Urinary bladder (tissue), 4 donors: ENCODE measurements around the gene SEC23A. TPM values are rescaled to one million over a fixed set of nuclear protein-coding genes. Genes with fewer than 3 reads are reported as not detected.
"Not testable (repeated sequence)": the region's sequence is repeated elsewhere in the genome, so short reads cannot be mapped to it uniquely, and the experiment has no call there.

Experiments used
- DNase-seq: peaks from one replicate; pipeline ENCODE4 v3.0.0-alpha.2; 2015; ENCODE audit errors: extremely low spot score
- H3K27ac ChIP-seq: one replicate; pipeline ENCODE4 v1.5.1; 2013; ENCODE audit warnings: low read depth, mild to moderate bottlenecking, moderate library complexity
- H3K36me3 ChIP-seq: one replicate; pipeline ENCODE4 v1.6.1; 2013; ENCODE audit warnings: mild to moderate bottlenecking, moderate library complexity; ENCODE audit not compliant: insufficient read depth
- H3K4me1 ChIP-seq: one replicate; pipeline ENCODE4 v1.6.1; 2013; ENCODE audit warnings: mild to moderate bottlenecking, moderate library complexity; ENCODE audit not compliant: insufficient read depth
- H3K4me3 ChIP-seq: one replicate; pipeline ENCODE4 v1.5.1; 2013; ENCODE audit warnings: low read depth, low read length
- WGBS: extraction: QIAGEN DNeasy Blood & Tissue Kit; methylation state at CpG from one replicate; pipeline ENCODE4 v1.1.7; 2013; 5-methylcytosine and 5-hydroxymethylcytosine counted together
- polyA plus RNA-seq: library from polyadenylated mRNA; stranded (reverse); fragments of 200-250 nt; gene quantifications from one replicate; pipeline ENCODE4 v1.2.3, GENCODE V29; 2013
- total RNA-seq: library from RNA; depleted of rRNA; stranded (reverse); fragments of >200 nt; gene quantifications from one replicate; pipeline ENCODE4 v1.2.3, GENCODE V29; 2014
- donor health status: healthy with polysubstance abuse.
- donor health status: healthy.

The SEC23A gene
- total RNA-seq = 318 TPM
- 67.2 TPM for polyA plus RNA-seq

GRCh38 chr14:39102969-39103957 lies at the start of gene SEC23A:
SEC23A (minus strand) TSS chr14:39103235; CDS start chr14:39096118, 7,117 bp downstream.
- DNase-seq = peak; percentile 72
- peak within 1 kb of the TSS; percentile 94 for H3K4me3 ChIP-seq
- H3K36me3 ChIP-seq = peaks cover 3% of the 10 kb centered on the region
- H3K27ac ChIP-seq = peak within 1 kb of the TSS; percentile 98
- under 1% methylated on average over 57 of the region's 58 CpGs for WGBS
- no peaks in the 10 kb centered on the region for H3K4me1 ChIP-seq

GRCh38 chr14:39145266-39145966 lies 42.4 kb upstream of the SEC23A start:
- no peak overlapping the region for H3K27ac ChIP-seq
- no peak overlapping the region for H3K4me3 ChIP-seq
- no peak for DNase-seq
- WGBS = 67% methylated on average over 7 of the region's 7 CpGs
- H3K4me1 ChIP-seq = no peaks in the 10 kb centered on the region
- no peaks in the 10 kb centered on the region for H3K36me3 ChIP-seq

- DNase-seq, H3K4me1 ChIP-seq, H3K4me3 ChIP-seq, H3K27ac ChIP-seq, H3K36me3 ChIP-seq: not testable (repeated sequence)
- 73% methylated on average over 2 of the region's 2 CpGs for WGBS
Measured at GRCh38 chr14:39143226-39143625, 40.2 kb upstream of the SEC23A start.

GRCh38 chr14:39141623-39142022 lies 38.6 kb upstream of the SEC23A start:
- not testable (repeated sequence) for H3K36me3 ChIP-seq, DNase-seq, H3K4me3 ChIP-seq, H3K27ac ChIP-seq, H3K4me1 ChIP-seq
- 100% methylated on average over 1 of the region's 1 CpG for WGBS

GRCh38 chr14:39140170-39140569 lies 37.1 kb upstream of the SEC23A start:
- Histone ChIP-seq H3K4me3 (no peak overlapping the region), H3K27ac (no peak overlapping the region)
- WGBS = 92% methylated on average over 3 of the region's 3 CpGs

GRCh38 chr14:39138440-39138839 lies 35.4 kb upstream of the SEC23A start:
- 36% methylated on average over 1 of the region's 1 CpG for WGBS
- H3K4me3 ChIP-seq = no peak overlapping the region
- no peak overlapping the region for H3K27ac ChIP-seq
- DNase-seq = no peak
- H3K4me1 ChIP-seq = no peaks in the 10 kb centered on the region
- no peaks in the 10 kb centered on the region for H3K36me3 ChIP-seq

More at GRCh38 chr14:39140170-39140569, 37.1 kb upstream of the SEC23A start:
- Histone ChIP-seq H3K36me3 (no peaks in the 10 kb centered on the region), H3K4me1 (no peaks in the 10 kb centered on the region)
- DNase-seq = no peak

GRCh38 chr14:39137835-39138234 lies 34.8 kb upstream of the SEC23A start:
- H3K4me3 ChIP-seq, H3K36me3 ChIP-seq, DNase-seq, H3K4me1 ChIP-seq: not testable (repeated sequence)
- peak overlapping the region; percentile 38 for H3K27ac ChIP-seq
- WGBS = 88% methylated on average over 8 of the region's 8 CpGs

GRCh38 chr14:39122330-39123138 lies 19.5 kb upstream of the SEC23A start:
- peaks cover 4% of the 10 kb centered on the region for H3K36me3 ChIP-seq
- H3K4me1 ChIP-seq = no peaks in the 10 kb centered on the region
- H3K27ac ChIP-seq = no peak overlapping the region
- DNase-seq = no peak
- WGBS = 64% methylated on average over 3 of the region's 3 CpGs
- H3K4me3 ChIP-seq = no peak overlapping the region

GRCh38 chr14:39114073-39114838 lies 11.2 kb upstream of the SEC23A start, which contains the start of gene GEMIN2:
GEMIN2 (plus strand) TSS chr14:39114323; CDS start chr14:39114339, 16 bp downstream.
- Histone ChIP-seq H3K4me3 (peak within 1 kb of the TSS; percentile 61), H3K27ac (no peak within 1 kb of the TSS), H3K36me3 (peaks cover 2% of the 10 kb centered on the region), H3K4me1 (no peaks in the 10 kb centered on the region)
- under 1% methylated on average over 40 of the region's 40 CpGs for WGBS
- peak; percentile 87 for DNase-seq

GRCh38 chr14:39113685-39114072 lies 10.6 kb upstream of the SEC23A start:
- Histone ChIP-seq H3K4me1 (no peaks in the 10 kb centered on the region), H3K36me3 (no peaks in the 10 kb centered on the region), H3K27ac (no peak overlapping the region), H3K4me3 (peak overlapping the region; percentile 61)
- 81% methylated on average over 3 of the region's 3 CpGs for WGBS
- DNase-seq = no peak

- Histone ChIP-seq H3K36me3 (no peaks in the 10 kb centered on the region), H3K27ac (no peak overlapping the region), H3K4me3 (no peak overlapping the region), H3K4me1 (no peaks in the 10 kb centered on the region)
- DNase-seq = no peak
- WGBS = 85% methylated on average over 12 of the region's 12 CpGs
Measured at GRCh38 chr14:39109893-39110715, 7.1 kb upstream of the SEC23A start.

- Histone ChIP-seq H3K36me3 (no peaks in the 10 kb centered on the region), H3K4me3 (no peak overlapping the region), H3K4me1 (no peaks in the 10 kb centered on the region), H3K27ac (no peak overlapping the region)
- no peak for DNase-seq
- 87% methylated on average over 3 of the region's 3 CpGs for WGBS
Measured at GRCh38 chr14:39108791-39109190, 5.8 kb upstream of the SEC23A start.
